OCI-LY1 (cell line): ENCODE results near the gene CCDC73.

ENCODE experiments used
- H2AFZ ChIP-seq: fragments of 200-600 bp; sonication (generic), shearing (Covaris generic); 2 replicates; pipeline ENCODE4 v1.6.0; 2014; ENCODE audit warnings: antibody characterized with exemption, mild to moderate bottlenecking, low read length
- H3F3A ChIP-seq: fragments of 200-600 bp; sonication (generic), shearing (Covaris generic); 2 replicates; pipeline ENCODE4 v1.6.0; 2014; ENCODE audit warnings: mild to moderate bottlenecking, antibody characterized with exemption, low read length, moderate library complexity; ENCODE audit not compliant: insufficient read depth
- H3K27ac ChIP-seq: fragments of 200-600 bp; sonication (generic); 2 replicates; pipeline ENCODE4 v1.5.1; 2014; ENCODE audit warnings: low read length, mixed run types, mild to moderate bottlenecking, low read depth; ENCODE audit not compliant: poor library complexity, severe bottlenecking
- H3K27me3 ChIP-seq: fragments of 200-600 bp; sonication (generic); 2 replicates; pipeline ENCODE4 v1.6.0; 2014; ENCODE audit warnings: antibody characterized with exemption, mild to moderate bottlenecking, low read length, moderate library complexity; ENCODE audit not compliant: insufficient read depth
- H3K36me3 ChIP-seq: fragments of 200-600 bp; sonication (generic); 2 replicates; pipeline ENCODE4 v1.6.1; 2014; ENCODE audit warnings: mild to moderate bottlenecking, antibody characterized with exemption, low read length, moderate library complexity, mixed read lengths; ENCODE audit not compliant: insufficient read depth
- H3K4me1 ChIP-seq: fragments of 200-600 bp; sonication (generic); 2 replicates; pipeline ENCODE4 v1.5.1; 2014; ENCODE audit warnings: mild to moderate bottlenecking, low read length, moderate library complexity; ENCODE audit not compliant: insufficient read depth, severe bottlenecking
- H3K4me2 ChIP-seq: fragments of 200-600 bp; sonication (generic), shearing (Covaris generic); 2 replicates; pipeline ENCODE4 v1.6.1; 2014; ENCODE audit warnings: low read length
- H3K4me3 ChIP-seq: fragments of 200-600 bp; sonication (generic); 2 replicates; pipeline ENCODE4 v1.5.1; 2014; ENCODE audit warnings: low read length, low read depth, mild to moderate bottlenecking, mixed read lengths; ENCODE audit not compliant: poor library complexity, severe bottlenecking
- H3K79me2 ChIP-seq: fragments of 200-600 bp; shearing (Covaris generic); 2 replicates; pipeline ENCODE4 v1.6.1; 2016; ENCODE audit warnings: mixed run types, low read length, mixed read lengths; ENCODE audit not compliant: insufficient read depth
- H3K9ac ChIP-seq: fragments of 200-600 bp; sonication (generic), shearing (Covaris generic); 2 replicates; pipeline ENCODE4 v1.6.1; 2014; ENCODE audit warnings: mild to moderate bottlenecking, low read length, mixed read lengths
- H3K9me2 ChIP-seq: fragments of 200-600 bp; sonication (generic), shearing (Covaris generic); 2 replicates; pipeline ENCODE4 v1.6.1; 2014; ENCODE audit warnings: low read depth, mild to moderate bottlenecking, low read length, mixed read lengths
- H3K9me3 ChIP-seq: fragments of 200-600 bp; shearing (Covaris generic); 2 replicates; pipeline ENCODE4 v1.6.1; 2014; ENCODE audit warnings: low read length, mixed read lengths
- H4K20me1 ChIP-seq: fragments of 200-600 bp; sonication (generic), shearing (Covaris generic); 2 replicates; pipeline ENCODE4 v1.6.0; 2016; ENCODE audit warnings: mild to moderate bottlenecking, low read length; ENCODE audit not compliant: insufficient read depth
- EZH2 ChIP-seq: fragments of 200-600 bp; sonication (generic), shearing (Covaris generic); IDR thresholded peaks from 2 replicates; pipeline ENCODE4 v1.8.0; 2017; ENCODE audit warnings: borderline replicate concordance, mixed run types, mild to moderate bottlenecking, antibody characterized with exemption, low read length, moderate library complexity, mixed read lengths
- TF ChIP-seq, protein P1 (sequence below): fragments of 200-600 bp; sonication (generic), shearing (Covaris generic); IDR thresholded peaks from 2 replicates; pipeline ENCODE4 v1.5.1; 2017; ENCODE audit warnings: mild to moderate bottlenecking, antibody characterized with exemption, low read length, moderate library complexity, mixed read lengths

The CCDC73 gene

DNA sequence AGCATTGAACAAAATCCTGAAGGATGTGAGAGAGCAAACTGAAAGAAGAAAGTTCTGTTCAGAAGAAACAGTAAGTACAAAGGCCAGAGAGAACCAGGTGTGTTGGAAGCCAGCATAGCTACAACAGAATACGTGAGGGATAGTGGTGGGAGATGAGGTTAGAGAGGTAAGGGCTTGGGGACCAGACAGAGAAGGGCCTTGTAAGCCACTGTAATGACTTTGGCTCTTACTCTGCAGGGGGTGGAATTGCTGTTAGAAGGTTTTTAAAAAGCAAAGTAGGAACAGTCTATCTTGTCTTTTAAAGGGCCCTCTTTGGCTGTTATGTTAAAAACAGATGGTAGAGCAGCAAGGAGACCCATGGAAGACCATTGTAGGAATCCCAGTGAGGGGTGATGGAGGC is 39.5 kb upstream of the CCDC73 start:
- Histone ChIP-seq H3F3A (no peaks in the 10 kb centered on the region), H4K20me1 (no peaks in the 10 kb centered on the region), H3K4me2 (no peak overlapping the region), H3K27me3 (no peaks in the 10 kb centered on the region), H3K36me3 (no peaks in the 10 kb centered on the region), H2AFZ (no peak overlapping the region), H3K27ac (no peak overlapping the region), H3K9ac (no peak overlapping the region), H3K4me1 (peaks cover 2% of the 10 kb centered on the region), H3K79me2 (no peaks in the 10 kb centered on the region), H3K4me3 (no peak overlapping the region), H3K9me2 (no peaks in the 10 kb centered on the region), H3K9me3 (no peaks in the 10 kb centered on the region)
- TF ChIP-seq EZH2 = no peak
- TF ChIP-seq, protein P1, sequence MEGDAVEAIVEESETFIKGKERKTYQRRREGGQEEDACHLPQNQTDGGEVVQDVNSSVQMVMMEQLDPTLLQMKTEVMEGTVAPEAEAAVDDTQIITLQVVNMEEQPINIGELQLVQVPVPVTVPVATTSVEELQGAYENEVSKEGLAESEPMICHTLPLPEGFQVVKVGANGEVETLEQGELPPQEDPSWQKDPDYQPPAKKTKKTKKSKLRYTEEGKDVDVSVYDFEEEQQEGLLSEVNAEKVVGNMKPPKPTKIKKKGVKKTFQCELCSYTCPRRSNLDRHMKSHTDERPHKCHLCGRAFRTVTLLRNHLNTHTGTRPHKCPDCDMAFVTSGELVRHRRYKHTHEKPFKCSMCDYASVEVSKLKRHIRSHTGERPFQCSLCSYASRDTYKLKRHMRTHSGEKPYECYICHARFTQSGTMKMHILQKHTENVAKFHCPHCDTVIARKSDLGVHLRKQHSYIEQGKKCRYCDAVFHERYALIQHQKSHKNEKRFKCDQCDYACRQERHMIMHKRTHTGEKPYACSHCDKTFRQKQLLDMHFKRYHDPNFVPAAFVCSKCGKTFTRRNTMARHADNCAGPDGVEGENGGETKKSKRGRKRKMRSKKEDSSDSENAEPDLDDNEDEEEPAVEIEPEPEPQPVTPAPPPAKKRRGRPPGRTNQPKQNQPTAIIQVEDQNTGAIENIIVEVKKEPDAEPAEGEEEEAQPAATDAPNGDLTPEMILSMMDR = no peak

DNA sequence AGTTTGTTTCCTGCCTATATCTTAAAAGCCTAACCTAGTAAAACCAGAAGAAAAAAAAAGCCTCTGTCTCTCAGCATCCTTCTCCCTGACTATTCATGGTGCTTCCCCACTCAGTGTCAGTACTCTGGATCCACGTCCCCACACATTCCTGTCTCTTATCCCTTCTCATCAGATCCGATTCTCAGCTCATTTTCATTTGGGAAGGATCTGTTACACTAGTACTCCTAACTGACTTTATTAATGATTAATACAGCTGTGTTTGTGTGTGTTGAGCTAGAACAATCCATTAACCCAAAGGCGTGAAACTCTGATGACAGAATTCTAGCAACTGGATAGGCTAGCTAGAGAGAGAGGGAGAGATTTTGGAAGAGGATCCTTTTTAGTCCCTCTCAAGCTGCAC is 36.8 kb upstream of the CCDC73 start:
- no peak for TF ChIP-seq EZH2
- TF ChIP-seq, protein P1 = no peak
- Histone ChIP-seq H3K4me2 (no peak overlapping the region), H3K27ac (no peak overlapping the region)

DNA sequence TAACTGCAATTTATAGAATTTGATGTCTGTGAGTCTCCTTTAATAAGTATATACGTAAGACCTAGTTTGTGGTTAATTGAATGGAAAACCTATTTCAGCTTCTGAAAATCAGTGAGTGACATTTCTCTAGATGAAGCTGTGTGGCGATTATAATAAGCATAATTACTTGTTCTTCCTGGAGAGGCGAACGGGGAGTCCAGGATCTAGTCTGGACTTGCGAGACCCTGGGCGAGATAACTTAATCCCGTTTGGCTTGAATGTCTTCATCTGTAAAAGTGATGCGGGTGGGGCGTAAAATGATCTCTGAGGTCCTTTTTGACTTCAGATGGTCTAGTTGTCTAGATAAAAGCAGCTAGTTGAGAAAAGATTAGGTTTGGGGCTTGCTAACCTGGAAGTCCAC is 36.3 kb upstream of the CCDC73 start:
- no peak for TF ChIP-seq EZH2
- TF ChIP-seq, protein P1 = no peak
- H3K4me1 ChIP-seq = peaks cover 4% of the 10 kb centered on the region
- H3K27ac ChIP-seq = no peak overlapping the region
- no peak overlapping the region for H3K4me2 ChIP-seq
- H3K9ac ChIP-seq = no peak overlapping the region
- H3K9me3 ChIP-seq = no peaks in the 10 kb centered on the region
- H2AFZ ChIP-seq = no peak overlapping the region
- H4K20me1 ChIP-seq = no peaks in the 10 kb centered on the region
- no peaks in the 10 kb centered on the region for H3K36me3 ChIP-seq
- no peaks in the 10 kb centered on the region for H3K79me2 ChIP-seq
- no peak overlapping the region for H3K4me3 ChIP-seq
- no peaks in the 10 kb centered on the region for H3F3A ChIP-seq
- H3K9me2 ChIP-seq = no peaks in the 10 kb centered on the region
- no peaks in the 10 kb centered on the region for H3K27me3 ChIP-seq

More for the DNA sequence above, 36.8 kb upstream of the CCDC73 start:
- H3F3A ChIP-seq = no peaks in the 10 kb centered on the region
- no peaks in the 10 kb centered on the region for H3K36me3 ChIP-seq
- H3K9ac ChIP-seq = no peak overlapping the region
- no peaks in the 10 kb centered on the region for H3K9me3 ChIP-seq
- no peaks in the 10 kb centered on the region for H3K79me2 ChIP-seq
- H3K4me1 ChIP-seq = peaks cover 4% of the 10 kb centered on the region
- H3K4me3 ChIP-seq = no peak overlapping the region
- H4K20me1 ChIP-seq = no peaks in the 10 kb centered on the region
- no peaks in the 10 kb centered on the region for H3K27me3 ChIP-seq
- no peaks in the 10 kb centered on the region for H3K9me2 ChIP-seq
- H2AFZ ChIP-seq = no peak overlapping the region
